K562 (cell line): Measurements from ENCODE around the gene SLC4A5.

ENCODE experiments used
- CTCF ChIP-seq, 3 experiments: IDR thresholded peaks in 2 of 3; conservative IDR thresholded peaks in 1 of 3; 2 replicates each; pipeline ENCODE4 v1.5.1; 2011 to 2012; ENCODE audit warnings: low read length in 3 of 3, mild to moderate bottlenecking in 3 of 3, control low read depth in 2 of 3, improper control_type of control experiment in 1 of 3, inconsistent platforms in 1 of 3, low read depth in 1 of 3, mixed read lengths in 1 of 3, moderate library complexity in 1 of 3; ENCODE audit not compliant: insufficient read depth in 2 of 3
- EP300 ChIP-seq: IDR thresholded peaks from 2 replicates; pipeline ENCODE4 v1.6.1; 2012; ENCODE audit warnings: low read length, improper control_type of control experiment
- NR2C2 ChIP-seq, 2 experiments: fragments of 200-800 bp in 1 of 2; sonication (Bioruptor generic) in 1 of 2; sonication (generic) in 1 of 2; formaldehyde crosslinking in 1 of 2; IDR thresholded peaks; 2 replicates each; pipeline versions ENCODE4 v1.6.1 to v1.8.0; 2016 to 2022; ENCODE audit warnings: mild to moderate bottlenecking in 1 of 2, missing compliant biosample characterization in 1 of 2, missing genetic modification characterization in 1 of 2, missing genetic modification reagents in 1 of 2
- POU5F1 ChIP-seq: fragments of 150-350 bp; IDR thresholded peaks from 2 replicates; pipeline ENCODE4 v1.6.1; 2014; ENCODE audit warnings: borderline replicate concordance, low read length, low read depth, mild to moderate bottlenecking; ENCODE audit not compliant: partially characterized antibody
- ZBTB33 ChIP-seq: sonication (generic); formaldehyde crosslinking; IDR thresholded peaks from 2 replicates; pipeline ENCODE4 v1.8.1; 2023; ENCODE audit warnings: mild to moderate bottlenecking, missing genetic modification reagents
- ZNF140 ChIP-seq: fragments of 250-450 bp; sonication (Bioruptor Pico); IDR thresholded peaks from 2 replicates; pipeline ENCODE4 v1.8.0; 2021; ENCODE audit warnings: moderate library complexity, mild to moderate bottlenecking, inconsistent platforms

GRCh38 chr2:74347742-74348141, 4.5 kb upstream of the SLC4A5 start:
- no peak for TF ChIP-seq EP300
- no peak for TF ChIP-seq ZNF140
- TF ChIP-seq CTCF (IDR thresholded peaks at IDR 0.05 in 2 of 3, conservative IDR thresholded peaks at IDR 0.05 in 1 of 3; ENCODE audit: insufficient read depth in 2 of 3, low read depth in 1 of 3, low read length in 3 of 3) = no peak
- TF ChIP-seq POU5F1 = no peak
- TF ChIP-seq ZBTB33 (CRISPR knock-in tag) = no peak
- TF ChIP-seq NR2C2 (CRISPR knock-in tag; IDR thresholded peaks at IDR 0.05) = no peak
- no peak for TF ChIP-seq NR2C2 (tag; IDR thresholded peaks at IDR 0.05)
